Mesothelial cell of epicardium (in vitro differentiated cells): ENCODE data around the gene RBSN. TPM values are rescaled to one million over a fixed set of nuclear protein-coding genes. Genes with fewer than 3 reads are reported as not detected.

Experiments used
- DNase-seq, 2 experiments: peaks; one replicate each; pipeline ENCODE4 v3.0.0; 2021; ENCODE audit warnings: low spot score in 2 of 2; ENCODE audit not compliant: unreplicated experiment in 2 of 2
- H3K27ac Mint-ChIP-seq: 2 replicates; pipeline ENCODE4 v1.8.0; 2021; ENCODE audit warnings: mixed read lengths
- H3K27me3 Mint-ChIP-seq: 2 replicates; pipeline ENCODE4 v1.8.0; 2021; ENCODE audit warnings: low read depth, mixed read lengths
- H3K36me3 Mint-ChIP-seq: 2 replicates; pipeline ENCODE4 v1.8.0; 2021; ENCODE audit warnings: mixed read lengths
- H3K4me1 Mint-ChIP-seq: 2 replicates; pipeline ENCODE4 v1.8.0; 2021; ENCODE audit warnings: mixed read lengths
- H3K4me3 Mint-ChIP-seq: 2 replicates; pipeline ENCODE4 v1.8.0; 2021; ENCODE audit warnings: mild to moderate bottlenecking, moderate library complexity, mixed read lengths
- H3K9me3 Mint-ChIP-seq: 2 replicates; pipeline ENCODE4 v1.8.0; 2021; ENCODE audit warnings: mixed read lengths
- total RNA-seq: library from RNA; stranded (reverse); gene quantifications from 3 replicates; pipeline ENCODE4 v1.2.1, GENCODE V29; 2021
- TF ChIP-seq, protein P1 (sequence below): fragments of 200-600 bp; sonication (generic); IDR thresholded peaks from one replicate; pipeline ENCODE4 v1.5.0; 2021; ENCODE audit warnings: antibody characterized with exemption; ENCODE audit not compliant: unreplicated experiment

The RBSN gene
- total RNA-seq, 1 donor from 2014 or later, result 35.8 TPM

DNA sequence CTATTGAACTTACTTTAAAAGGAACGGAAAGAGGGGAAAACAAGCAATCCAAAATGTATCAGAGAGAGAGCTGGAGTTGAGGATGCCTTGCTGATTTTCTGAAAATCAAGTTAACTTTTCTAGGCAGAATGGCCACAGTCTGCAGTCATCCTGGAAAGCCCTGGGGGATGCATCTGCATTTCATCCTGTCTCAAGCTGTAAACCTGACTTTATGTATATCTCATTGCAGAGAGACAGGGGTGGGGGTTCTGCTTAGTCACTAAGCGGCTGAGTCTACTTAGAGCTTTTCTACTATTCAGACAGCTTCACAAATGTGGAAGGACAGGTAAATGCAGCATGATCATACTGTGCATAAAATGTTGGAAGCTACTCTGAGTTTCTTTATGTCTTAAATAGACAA is 75.2 kb downstream of the RBSN start:
- Mint-ChIP-seq H3K36me3 (peaks cover 56% of the 10 kb centered on the region), H3K4me1 (no peaks in the 10 kb centered on the region), H3K27me3 (no peaks in the 10 kb centered on the region), H3K9me3 (no peaks in the 10 kb centered on the region), H3K4me3 (no peak overlapping the region), H3K27ac (no peak overlapping the region)
- no peak for DNase-seq
- TF ChIP-seq, protein P1, sequence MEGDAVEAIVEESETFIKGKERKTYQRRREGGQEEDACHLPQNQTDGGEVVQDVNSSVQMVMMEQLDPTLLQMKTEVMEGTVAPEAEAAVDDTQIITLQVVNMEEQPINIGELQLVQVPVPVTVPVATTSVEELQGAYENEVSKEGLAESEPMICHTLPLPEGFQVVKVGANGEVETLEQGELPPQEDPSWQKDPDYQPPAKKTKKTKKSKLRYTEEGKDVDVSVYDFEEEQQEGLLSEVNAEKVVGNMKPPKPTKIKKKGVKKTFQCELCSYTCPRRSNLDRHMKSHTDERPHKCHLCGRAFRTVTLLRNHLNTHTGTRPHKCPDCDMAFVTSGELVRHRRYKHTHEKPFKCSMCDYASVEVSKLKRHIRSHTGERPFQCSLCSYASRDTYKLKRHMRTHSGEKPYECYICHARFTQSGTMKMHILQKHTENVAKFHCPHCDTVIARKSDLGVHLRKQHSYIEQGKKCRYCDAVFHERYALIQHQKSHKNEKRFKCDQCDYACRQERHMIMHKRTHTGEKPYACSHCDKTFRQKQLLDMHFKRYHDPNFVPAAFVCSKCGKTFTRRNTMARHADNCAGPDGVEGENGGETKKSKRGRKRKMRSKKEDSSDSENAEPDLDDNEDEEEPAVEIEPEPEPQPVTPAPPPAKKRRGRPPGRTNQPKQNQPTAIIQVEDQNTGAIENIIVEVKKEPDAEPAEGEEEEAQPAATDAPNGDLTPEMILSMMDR, result no peak

GRCh38 chr3:15023249-15023648 is 75.7 kb downstream of the RBSN start:
- Mint-ChIP-seq H3K4me3 (no peak overlapping the region), H3K27me3 (no peaks in the 10 kb centered on the region), H3K9me3 (no peaks in the 10 kb centered on the region), H3K36me3 (peaks cover 54% of the 10 kb centered on the region), H3K27ac (no peak overlapping the region), H3K4me1 (no peaks in the 10 kb centered on the region)
- no peak for DNase-seq
- TF ChIP-seq, protein P1, result no peak

Other genes with a start within 250 kb of the RBSN start
- gene NR2C2, start 151.6 kb downstream of the RBSN start, total RNA-seq, result 70.0 to 74.1 TPM (median 70.1 TPM) in 3 replicates
- 66.3 to 70.4 TPM (median 66.7 TPM) in 3 replicates for gene MRPS25, start 33.8 kb downstream of the RBSN start, total RNA-seq
- 41.7 to 44.6 TPM (median 42.4 TPM) in 3 replicates for gene CAPN7, start 107.1 kb upstream of the RBSN start, total RNA-seq
- gene SH3BP5, start 233.4 kb upstream of the RBSN start, total RNA-seq, result 78.7 to 88.6 TPM (median 80.5 TPM) in 3 replicates